G401.6 (cell line): Measurements from ENCODE around the gene EPN2.

Experiments
- FAIRE-seq: peaks from 2 replicates; lab custom pipeline; 2012; peaks lifted over from hg19 to GRCh38; lab: Jason Lieb, UNC

The EPN2 gene

GRCh38 chr17:19382531-19383444 is 145.6 kb downstream of the EPN2 start:
- no peak for FAIRE-seq

- FAIRE-seq = no peak
Observed at GRCh38 chr17:19383681-19384470, 146.7 kb downstream of the EPN2 start.

GRCh38 chr17:19384723-19385391 is 147.7 kb downstream of the EPN2 start:
- no peak for FAIRE-seq

GRCh38 chr17:19385521-19385983 is 148.4 kb downstream of the EPN2 start:
- no peak for FAIRE-seq
